Stimulated activated CD4-positive, alpha-beta T cell treated with anti-CD3 and anti-CD28 coated beads, Interleukin-12 subunit alpha, Interleukin-12 subunit beta, amount 100 ng/mL, for 24 hours (primary cell): ENCODE data around the gene HS3ST5.
"Not testable (repeated sequence)": the region's sequence is repeated elsewhere in the genome, so short reads cannot be mapped to it uniquely, and the experiment has no call there.

Experiments used
- DNase-seq, 2 experiments: peaks; one replicate each; pipeline ENCODE4 v3.0.0-alpha.2; 2020; ENCODE audit warnings: low read depth in 2 of 2

HS3ST5 gene

GRCh38 chr6:114049367-114049966, 293.4 kb downstream of the HS3ST5 start:
- no peak for DNase-seq

GRCh38 chr6:114044566-114044965, 298.3 kb downstream of the HS3ST5 start:
- DNase-seq: not testable (repeated sequence)

DNA sequence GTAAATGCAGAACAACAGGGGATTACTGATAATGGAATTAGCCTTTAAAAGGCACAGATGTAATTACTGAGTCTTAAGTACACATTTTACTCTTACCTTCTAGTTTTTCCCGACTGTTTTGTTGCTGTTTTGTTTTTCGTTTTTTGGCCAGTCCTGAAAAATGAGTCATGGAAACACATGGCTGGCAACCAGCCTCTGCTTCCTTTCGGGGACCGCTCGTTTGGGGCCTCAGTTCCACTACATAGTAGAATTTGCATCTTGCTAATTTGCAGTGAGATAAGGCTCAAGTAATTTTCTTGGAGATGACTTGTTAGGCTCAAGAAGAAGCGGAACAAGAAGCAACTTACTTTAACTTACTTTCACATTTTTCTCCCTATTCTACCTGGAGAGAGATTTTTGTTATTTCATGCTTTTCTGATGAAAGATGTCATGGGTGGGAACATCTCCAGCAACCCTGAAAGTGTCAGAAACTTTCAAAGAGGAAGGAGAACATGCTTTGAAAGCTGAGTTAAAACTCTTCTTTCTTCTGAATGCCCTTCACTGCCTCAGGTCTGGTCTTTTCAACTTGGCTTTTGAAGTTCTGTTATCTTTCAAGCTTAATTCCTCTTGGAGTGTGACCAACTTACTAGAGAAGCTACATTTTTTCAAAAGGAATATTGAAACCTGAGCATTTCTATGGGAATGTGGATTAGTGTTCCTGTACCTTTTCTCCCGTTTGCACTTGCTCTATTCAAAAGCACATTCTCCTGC, 300.4 kb downstream of the HS3ST5 start:
- no peak for DNase-seq

DNA sequence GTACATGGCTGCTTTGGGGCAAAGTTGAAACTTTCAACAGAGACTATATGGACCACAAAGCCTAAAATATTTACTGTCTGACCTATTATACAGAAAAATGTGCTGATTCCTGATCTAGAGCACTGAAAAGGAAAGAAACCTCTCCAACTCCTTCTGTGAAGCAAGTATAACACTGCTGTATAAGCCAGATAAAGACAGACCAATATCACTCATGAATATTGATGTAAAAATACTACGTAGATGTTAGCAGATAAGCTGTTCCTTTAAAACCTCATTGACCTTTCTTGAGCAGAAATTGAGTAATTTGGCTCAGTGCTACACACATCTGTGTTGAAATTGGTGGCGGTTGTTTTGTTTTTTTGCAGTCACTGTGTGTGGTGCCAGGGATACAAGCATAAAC, 302.0 kb downstream of the HS3ST5 start:
- DNase-seq: no peak

DNA sequence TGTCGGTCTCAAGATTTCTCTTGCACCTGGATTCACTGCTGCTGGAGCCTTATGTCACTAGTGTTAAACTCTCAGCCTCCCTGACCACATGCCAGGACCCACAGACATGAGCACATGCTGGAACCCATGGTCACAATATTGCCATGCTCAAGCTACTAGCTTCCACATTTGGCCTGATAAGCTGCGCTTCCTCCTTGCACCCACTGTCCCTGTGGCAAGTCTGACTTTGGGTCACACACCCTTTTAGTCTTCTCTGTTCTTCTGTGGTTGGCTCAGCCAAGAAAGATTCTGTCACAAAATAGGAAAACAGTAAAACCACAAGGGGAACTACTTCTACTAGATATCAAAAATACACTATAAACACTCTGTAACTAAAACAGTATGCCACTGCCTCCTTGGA, 303.0 kb downstream of the HS3ST5 start:
- no peak for DNase-seq

GRCh38 chr6:114033606-114034005, 309.2 kb downstream of the HS3ST5 start:
- no peak for DNase-seq

GRCh38 chr6:114032721-114033120, 310.1 kb downstream of the HS3ST5 start:
- no peak for DNase-seq

GRCh38 chr6:114030767-114031166, 312.1 kb downstream of the HS3ST5 start:
- no peak for DNase-seq

DNA sequence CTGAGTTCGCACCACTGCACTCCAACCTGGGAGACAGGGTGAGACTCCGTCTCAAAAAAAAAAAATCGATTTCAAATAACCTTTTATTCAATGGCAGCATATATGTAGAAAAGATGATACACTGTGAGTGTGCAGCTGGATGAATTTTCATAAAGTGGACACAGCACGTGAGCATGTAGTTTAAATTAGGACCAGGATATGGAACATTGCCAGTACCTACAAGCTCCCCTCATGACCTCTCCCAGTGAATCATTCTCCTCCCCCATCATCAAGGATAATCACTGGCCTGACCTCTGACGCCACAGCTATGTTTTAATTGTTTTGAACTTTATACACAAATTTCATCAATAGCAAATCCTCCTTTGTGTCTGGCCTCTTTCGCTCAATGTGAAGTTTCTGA, 318.1 kb downstream of the HS3ST5 start:
- DNase-seq: no peak

DNA sequence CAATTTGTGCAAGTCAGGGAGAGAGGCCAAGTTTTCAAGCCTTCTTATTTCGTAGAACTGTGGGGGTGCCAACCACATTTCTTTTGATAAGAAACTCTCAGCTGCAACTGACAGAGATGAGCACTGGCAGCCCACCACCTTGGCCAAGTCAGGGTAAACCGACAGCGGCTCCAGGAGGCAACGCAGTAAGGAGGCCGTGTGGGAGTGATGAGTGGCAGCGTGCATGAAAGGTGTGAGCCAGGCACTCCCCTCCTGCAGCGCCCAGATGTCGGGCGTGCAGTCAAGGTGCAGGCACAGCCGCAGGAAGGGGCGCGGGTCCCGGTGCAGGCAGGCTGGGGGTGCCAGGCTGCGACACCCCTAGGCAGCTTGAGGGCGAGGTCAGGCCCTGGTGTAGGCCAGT, 322.6 kb downstream of the HS3ST5 start:
- DNase-seq: no peak

DNA sequence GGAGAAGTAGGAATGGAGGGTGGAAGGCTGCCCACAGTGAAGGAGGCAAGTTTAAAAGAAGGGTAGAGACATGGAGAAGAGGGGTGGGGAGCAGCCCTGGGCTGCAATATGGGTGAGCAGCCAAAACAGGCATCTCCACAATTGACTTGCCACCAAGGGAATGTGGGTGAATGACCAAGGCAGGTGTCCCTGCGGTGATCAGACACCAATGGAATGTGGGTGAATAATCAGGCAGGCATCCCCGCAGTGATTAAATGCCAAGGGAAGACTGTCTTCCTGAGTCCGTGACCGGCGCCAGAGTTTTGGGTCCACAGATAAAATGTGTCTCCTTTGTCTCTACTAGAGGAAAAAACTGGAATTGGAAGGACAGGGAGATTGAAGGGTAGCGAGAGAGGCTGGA, 325.7 kb downstream of the HS3ST5 start:
- not testable (repeated sequence) for DNase-seq

- not testable (repeated sequence) for DNase-seq
Observed at GRCh38 chr6:114014106-114014505, 328.7 kb downstream of the HS3ST5 start.

GRCh38 chr6:114011486-114011885, 331.3 kb downstream of the HS3ST5 start:
- DNase-seq: not testable (repeated sequence)

GRCh38 chr6:114010540-114010939, 332.3 kb downstream of the HS3ST5 start:
- no peak for DNase-seq

GRCh38 chr6:114009192-114009591, 333.6 kb downstream of the HS3ST5 start:
- DNase-seq: no peak

- no peak for DNase-seq
Observed at GRCh38 chr6:114008331-114008730, 334.5 kb downstream of the HS3ST5 start.

- no peak for DNase-seq
Observed at GRCh38 chr6:114007516-114007915, 335.3 kb downstream of the HS3ST5 start.
